GM19035 (cell line): ENCODE measurements around the gene IPPK.

Experiments
- ATAC-seq: cut with Tn5 transposase; IDR thresholded peaks from one replicate; pipeline ENCODE4 v1.9.1; 2021; ENCODE audit not compliant: unreplicated experiment

The IPPK gene

DNA sequence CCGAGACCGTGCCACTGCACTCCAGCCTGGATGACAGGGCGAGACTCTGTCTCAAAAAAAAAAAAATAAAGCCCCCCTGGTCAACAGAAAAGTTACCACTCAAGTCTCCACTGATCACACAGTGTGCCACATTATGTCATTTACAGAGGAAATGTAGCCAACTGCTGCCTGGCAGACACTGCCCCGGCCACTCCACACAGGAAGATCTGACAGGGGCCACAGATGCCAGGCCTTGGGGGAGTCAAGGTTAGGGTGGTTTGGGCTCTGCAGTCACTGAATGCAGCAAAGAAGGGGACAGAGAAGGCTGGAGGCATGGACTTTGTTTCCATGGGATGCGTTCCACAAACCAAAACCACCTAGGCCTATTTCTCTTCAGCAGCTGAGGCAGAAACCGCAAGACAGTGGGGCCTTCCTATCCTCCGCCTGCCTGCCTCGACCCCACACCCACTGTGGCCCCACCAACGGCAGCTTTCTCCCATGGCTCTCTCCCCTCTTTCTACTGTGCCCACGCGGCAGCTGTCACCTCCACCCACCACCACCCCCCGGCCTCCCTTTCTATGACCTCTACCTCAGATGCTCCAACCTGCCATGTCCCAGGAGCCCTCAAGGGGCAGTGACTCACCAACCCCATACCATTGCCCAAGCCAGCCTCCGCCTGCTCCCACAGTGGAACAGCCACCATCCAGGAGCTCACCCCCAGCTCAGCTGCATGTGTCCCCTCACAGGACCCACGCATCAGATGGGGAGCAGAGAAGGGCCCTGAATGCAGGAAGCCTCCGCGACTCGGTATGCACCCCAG, 12.4 kb downstream of the IPPK start:
- ATAC-seq, result no peak

DNA sequence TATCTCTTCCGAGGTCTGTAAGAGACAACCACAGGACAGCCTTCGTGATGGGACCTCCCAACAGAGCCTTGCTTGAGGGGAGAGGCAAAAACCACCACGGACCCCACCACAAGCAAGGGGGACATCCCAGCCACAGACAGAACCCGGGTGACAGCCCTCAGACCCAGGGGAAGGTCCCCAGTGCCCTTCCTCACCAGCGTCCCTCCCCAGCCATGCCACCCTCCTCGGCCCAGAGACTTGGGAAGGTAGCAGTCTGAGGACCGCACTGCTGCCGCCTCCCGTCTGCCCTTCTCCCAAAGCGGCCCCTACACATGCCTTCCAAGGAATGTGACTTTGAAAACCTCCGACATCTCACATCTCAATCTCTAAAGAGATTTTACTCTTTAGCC, 13.4 kb downstream of the IPPK start:
- ATAC-seq, result no peak

DNA sequence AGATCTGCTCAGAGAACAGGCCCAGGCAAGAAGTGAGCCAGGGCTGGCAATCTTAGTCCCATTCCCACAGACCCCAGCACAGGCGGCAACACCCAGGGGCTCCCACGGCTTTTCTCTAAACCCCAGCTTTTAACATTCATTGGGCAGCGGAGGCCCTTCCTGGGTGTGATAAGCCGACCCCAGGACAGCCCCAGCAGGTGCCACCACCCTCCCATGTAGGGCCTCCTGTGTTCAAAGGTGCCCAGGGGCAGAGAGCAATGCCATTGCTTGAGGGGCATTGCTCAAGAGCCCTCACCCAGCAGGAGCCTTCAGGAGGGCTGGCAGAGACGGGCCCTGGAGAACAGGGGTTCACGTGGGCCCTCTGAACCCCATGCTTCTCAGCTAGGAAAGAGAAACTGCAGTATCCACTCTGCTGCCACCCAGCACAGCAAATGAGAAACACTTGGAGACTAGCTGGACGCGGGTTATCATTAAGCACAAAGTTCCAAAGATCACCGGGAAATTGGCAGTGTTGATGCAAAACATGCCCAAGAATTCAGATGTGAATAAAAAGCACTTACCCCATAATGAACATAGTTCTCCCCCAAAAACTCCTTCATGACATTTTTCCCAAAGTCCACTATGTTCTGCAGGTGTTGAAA, 13.9 kb downstream of the IPPK start:
- no peak for ATAC-seq

DNA sequence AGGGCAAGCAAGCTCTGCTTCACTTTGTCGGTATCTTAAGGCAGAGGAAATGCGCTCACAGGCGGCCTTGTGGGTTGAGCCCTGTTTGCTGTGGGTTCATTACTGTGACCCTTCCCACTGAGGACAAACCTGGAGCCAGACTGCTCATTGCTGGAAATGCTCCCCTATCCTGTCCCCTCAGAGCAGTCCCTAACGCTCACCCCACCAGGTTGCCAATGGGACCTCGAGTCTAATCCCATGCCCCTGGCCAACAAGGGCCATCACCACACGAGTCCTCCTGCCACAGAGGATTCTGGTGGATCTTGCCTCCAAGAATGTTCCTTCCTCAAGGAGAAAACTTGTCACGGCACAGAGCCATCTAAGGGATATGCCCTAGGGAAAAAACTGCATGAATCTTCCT, 14.6 kb downstream of the IPPK start:
- no peak for ATAC-seq

DNA sequence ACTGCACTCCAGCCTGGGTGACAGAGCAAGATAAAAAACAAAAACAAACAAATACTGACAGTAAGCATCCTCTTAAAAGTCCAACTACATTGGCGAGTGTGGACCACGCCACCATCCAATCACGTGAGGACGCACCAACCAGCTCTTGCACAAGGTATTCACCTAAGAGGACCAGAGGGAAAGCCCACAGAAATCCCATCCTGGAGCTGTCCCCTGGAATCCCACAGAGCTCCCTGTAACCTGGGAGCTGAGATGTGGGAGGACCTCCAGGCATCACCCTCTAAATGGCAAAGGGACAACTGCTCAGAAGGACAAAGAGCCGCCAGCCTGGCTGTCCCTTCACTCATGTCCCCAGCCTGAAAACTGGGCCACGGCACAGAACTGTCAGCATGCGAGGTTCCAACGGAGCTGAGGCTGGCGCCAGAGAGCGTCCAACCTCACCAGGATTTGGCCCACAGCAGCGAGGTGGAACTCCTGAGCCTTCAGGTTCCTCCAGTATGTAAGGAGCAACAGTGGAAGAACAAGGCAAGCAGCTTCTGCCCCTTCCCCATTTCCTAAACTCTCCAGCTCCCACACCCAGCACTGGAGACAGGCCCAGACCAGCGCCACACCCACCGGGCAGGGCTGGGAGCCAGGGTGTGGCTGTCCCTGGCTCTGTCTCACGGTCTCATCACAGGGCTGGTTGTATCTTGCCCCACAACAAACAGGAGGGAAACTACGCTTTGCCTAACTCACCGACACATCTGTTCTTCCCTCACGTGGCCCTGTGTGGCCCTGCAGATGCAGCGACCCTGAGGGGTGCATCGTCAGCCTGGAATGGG, 15.2 kb downstream of the IPPK start:
- ATAC-seq, result no peak

DNA sequence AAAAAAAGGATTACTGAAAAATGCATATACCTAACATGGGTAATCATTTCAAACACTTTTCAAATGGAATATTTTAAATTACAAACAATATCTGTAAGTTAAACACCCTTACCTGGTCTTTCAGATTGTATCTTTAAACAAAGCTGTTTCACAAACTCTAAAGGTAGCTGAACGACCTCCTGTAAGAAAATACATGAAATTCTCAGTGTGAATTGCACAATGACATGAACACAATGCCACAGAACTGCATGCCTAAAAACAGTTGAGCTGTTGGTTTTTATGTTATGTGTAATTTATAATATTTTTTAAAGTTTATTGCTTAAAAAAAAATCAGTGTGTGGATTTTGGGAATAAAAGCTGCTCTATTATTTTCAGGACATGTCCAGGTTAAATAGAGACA, 17.5 kb downstream of the IPPK start:
- no peak for ATAC-seq

DNA sequence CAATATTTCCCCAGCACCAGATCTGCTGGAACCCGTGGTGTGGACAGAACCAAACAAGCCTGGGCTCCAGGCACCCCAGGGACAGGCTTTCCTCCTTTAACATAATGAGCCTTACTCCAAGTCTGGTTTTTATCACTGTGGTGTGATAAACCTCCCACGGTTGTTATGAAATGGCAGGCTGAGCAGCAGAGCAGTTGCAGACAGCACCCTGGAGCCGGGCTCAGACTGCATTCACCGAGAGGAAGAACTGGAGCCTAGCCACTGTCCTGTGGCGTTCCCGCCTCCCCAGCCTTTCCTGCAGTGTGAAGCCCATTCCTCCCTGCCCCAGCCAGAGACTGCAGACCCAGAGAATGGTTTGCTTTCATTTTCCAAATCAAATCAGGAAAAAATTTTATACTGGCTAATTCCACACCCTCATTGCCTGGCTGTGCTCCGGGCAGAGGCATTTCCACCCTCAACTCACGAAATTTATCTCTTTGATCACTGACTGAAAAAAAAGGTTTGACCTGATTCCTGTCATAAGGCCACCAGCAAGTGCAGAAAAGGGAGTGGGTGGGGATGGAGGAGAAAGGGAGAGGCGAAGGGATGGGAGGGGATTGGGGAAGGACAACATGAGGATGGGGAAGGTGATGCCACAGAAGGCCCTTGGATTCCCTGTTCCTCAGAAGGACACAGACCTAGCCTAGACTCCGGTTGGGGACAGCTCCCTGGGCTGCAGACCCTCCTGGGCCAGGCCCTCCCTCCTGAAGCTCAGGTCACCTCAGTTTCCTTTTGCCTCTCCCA, 18.9 kb downstream of the IPPK start:
- no peak for ATAC-seq

DNA sequence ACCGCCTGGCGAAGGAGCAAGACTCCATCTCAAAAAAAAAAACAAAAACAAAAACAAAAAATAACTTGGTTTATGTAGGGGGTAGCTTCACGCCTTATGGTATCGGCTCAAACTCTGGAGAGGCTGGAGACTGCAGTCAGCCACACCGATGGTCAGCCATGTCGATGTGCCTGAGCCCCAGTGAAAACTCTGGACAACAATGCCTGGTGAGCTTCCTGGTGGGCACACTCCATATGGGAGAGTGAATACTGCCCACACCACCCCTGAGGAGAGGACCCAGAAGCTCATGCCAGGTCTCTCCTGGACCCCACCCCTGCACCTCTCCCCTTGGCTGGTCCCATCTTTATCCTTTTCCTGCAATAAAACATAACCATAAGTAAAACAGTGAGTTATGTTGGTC, 19.6 kb downstream of the IPPK start:
- no peak for ATAC-seq

DNA sequence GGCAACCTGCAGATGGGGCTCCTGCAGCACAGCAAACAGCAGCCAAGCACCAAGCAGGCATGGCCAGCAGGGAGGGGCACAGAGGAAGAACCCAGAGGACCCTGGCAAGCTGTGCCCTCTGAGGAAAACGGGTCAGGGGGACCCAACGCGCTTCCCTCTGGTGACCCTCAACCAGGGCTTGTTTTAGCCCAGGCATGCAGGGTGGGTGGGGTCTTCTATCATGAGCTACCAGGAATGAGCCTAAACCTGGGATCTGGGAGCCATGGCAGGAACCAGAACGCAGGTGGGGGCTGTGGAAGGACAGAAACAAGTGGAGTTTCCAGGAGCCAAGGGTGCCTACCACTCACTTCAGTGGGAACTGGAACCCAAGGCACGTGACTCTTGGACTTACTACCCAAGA, 20.9 kb downstream of the IPPK start:
- ATAC-seq, result no peak

DNA sequence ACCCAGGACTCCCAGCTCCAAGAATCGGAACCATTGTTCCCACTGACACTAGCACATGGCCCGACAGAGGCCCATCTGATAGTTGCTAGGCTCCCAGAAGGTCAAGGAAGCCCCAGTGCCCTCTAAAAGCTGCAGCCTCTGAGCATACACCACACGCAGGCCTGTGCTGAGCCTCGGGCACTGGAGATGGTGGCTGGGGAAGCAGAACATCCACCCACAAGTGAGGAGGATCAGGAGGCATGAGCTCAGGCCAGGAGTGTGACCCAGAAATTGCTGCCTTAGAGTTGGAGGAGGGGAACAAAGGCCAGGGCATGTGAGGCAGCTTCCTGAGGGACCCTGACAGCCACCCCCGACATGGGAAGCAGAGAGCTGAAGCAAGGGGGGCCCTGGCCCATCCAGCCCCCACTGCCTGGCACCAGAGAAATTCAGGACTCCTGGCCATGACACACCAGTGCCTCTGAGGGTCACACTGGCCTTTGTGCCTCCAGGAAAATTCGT, 21.4 kb downstream of the IPPK start:
- ATAC-seq, result no peak

DNA sequence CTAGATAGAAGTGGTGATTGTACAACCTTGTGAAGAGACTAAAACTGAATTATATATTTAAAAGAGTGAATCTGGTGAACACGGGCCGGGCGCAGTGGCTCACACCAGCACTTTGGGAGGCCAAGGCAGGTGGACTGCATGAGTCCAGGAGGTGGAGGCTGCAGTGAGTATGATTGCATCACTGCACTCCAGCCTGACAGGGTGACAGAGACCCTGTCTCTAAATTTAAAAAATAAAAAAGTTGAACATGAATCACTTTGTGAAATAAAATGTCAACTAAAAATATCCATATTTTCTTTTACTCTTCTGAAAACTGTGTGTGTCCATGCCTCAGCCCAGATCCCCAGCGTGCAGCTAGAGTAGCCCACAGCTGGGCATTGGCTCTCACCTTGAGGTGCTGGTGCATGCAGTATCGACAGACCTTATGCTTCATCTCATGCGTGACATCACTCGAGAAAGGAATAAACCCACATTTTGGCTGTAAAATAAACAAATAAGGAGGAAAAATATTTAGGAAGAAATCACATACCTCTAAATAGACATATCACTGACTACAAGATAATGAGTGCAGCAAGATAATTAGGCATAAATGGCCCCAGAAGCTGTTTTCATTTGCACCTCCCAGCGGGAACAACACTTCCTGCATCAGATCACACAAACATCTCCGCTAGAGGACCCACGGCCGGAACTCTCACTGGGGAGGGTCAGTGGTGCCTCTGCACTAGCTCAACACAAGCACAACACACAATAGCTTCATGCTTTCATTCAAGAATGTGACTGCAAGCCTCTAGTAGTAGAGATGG, 22.1 kb downstream of the IPPK start:
- ATAC-seq, result no peak

DNA sequence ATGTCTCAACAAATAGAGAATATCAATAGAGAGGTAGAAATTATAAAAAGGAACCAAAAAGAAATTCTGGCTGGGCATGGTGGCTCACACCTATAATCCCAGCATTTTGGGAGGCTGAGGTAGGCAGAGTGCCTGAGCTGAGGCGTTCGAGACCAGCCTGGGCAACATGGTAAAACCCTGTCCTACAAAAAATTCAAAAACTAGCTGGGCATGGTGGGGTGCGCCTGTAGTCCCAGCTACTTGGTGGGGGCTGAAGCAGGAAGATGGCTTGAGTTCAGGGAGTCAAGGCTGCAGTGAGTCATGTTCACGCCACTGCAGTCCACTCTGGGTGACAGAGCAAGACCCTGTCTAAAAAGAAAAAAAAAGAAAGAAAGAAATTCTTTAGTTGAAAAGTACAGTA, 24.9 kb downstream of the IPPK start:
- ATAC-seq, result no peak

DNA sequence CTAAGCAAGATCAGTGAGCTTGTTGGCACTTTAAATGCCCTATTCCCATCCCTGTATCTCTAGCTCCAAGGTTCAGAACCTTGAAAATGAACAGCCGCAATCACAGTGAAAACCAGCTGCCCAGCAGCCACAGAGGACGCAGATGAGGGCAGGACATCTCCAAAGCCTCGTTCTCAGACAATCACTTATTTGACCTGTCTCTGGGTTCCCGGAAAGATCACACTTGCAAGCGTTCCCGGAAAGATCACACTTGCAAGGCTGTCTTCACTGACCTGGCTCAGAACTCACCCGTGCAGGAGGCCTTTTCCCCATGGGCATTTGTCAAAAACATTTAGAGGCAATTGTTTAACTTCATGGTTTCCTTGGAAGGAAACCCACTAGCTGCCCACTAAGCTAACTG, 25.7 kb downstream of the IPPK start:
- no peak for ATAC-seq

DNA sequence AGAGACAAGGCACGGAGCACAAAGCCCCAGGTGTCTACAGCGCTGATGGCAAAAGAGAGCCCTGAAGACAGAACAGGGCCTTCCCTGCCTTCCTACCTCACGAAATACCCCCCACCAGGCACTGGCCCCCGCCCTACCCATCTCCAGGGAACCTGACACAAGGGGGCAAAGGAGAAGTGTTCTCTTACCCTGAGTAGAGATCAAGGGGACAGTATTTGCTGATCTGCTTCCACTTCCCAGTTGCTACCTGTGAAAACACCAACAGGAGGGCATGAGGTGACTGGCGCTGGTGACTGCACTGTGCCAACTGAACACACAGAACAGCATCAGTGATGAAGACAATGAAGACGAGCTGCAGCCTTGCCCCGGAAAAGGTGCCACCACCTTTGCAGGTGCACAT, 27.4 kb downstream of the IPPK start:
- no peak for ATAC-seq

DNA sequence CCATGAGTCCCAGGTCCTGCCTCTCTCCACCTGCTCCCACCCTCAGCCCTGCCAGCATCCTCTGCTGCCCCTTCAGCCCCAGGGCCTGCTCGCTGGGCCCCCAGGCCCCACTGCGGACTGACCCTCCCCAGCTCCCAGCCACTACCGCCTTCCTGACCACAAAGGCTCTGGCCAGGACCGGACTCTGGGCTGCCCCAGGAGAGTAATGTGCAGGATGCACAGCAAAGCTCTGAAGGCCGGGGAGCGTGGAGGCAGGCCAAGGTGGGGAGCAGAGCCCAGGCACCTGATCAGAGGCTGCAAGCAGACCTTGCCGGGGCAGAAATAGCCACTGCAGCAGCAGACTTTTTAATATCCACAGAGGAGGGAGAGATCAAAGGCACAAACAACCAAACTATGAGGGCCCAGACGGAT, 27.9 kb downstream of the IPPK start:
- no peak for ATAC-seq

DNA sequence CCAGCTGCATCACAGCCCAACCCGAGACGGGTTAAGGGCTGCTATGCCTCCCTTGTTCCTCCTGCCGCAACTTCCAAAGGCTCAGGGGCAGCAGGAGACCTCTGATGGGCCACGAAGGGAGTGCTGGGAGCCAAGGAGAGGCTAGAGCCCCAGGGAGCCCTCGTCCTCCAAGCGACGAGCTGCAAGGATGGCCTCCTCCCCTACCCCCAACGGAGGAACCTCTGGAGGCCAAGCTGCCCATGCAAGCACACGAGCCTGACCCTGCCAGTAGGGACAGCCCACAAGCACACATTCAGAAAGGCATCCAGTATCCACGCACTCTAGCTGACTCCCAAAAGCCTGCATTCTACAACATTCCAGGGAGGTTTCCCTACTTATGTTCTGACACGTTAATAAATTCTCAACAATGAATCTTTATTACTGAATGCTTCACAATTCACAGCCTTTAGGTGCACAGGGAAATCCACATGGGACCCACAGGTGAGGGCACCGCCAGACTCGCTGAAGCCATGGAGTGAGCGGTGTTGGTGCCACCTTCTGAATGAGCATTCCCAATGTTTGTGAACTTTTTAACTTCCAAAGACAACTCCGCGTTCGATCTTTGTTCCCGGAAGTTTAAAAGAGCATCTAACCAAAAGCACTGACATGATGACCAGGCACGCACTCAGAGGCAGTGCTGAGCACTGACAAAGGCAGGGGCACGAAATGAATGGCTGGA, 28.7 kb downstream of the IPPK start:
- ATAC-seq, result no peak

DNA sequence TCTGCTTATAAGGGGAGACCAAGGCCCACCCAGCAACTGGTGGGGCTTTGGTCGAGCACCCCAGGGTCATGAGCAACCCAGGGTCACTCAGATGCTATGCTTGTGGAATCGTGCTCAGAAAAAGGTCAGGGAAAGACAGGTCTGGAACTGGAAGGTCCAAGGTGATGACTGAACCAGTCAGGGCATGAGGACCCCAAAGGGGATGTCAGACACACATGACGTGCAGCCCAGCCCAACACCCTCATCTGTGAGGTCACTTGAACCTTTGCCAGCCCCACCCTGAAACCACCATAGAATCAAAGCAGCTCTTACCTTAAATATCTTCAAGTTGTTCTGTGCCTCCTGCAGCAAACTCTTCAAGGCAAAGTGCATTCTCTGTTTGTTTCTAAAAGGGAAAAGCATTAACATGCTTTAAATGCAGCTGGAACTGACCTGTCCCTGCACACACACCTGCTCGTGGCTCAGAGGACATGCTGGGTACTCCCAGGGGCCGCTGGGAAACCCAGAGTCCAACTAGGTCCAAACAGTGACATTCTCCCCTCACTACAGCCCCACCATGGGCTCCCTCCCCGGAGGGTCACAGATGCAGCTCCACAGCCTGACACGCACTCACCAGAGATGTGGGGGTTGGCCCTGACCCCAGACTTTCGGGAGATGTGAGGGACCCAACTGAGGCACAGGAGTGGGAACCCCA, 29.4 kb downstream of the IPPK start:
- ATAC-seq, result no peak

DNA sequence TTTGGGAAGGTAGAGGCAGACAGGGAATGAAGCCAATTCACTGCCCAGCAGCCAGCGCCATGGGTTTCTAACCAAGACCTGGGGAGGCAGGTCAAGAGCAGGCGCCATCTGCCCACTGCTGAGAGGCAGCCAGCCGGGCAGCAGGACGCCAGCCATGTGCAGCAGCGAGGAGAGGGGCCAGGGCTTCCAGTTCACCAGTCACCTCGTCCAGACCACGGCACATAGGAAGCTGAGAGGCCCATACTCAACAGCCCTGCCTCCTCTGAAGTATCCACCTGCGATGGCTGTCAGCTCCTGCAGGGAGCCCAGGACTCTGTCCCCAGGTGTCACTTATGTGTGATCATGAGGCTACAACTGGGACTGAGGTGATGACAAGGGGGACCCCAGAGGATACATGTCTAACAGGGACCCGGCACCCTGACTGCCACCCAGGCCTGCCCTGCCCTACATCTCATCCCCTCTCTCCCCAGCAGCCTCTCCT, 30.1 kb downstream of the IPPK start:
- ATAC-seq, result no peak

DNA sequence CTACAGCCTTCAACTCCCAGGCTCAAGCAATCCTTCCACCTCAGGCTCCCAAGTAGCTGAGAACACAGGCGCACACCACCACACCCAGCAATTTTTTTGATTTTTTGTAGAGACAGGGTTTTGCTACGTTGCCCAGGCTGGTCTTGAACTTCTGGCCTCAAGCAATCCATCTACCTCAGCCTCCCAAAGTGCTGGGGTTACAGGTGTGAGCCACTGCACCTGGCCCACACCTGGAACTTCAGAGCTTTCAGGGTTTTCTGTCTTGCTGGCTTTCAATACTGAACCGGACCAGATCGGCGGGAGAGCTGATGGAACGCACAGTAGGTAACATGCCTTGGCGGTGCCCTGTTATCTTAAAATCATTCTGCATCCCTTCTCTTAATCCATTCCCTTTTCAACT, 30.8 kb downstream of the IPPK start:
- no peak for ATAC-seq
